ENCODE results near the gene IPO11.

The IPO11 gene

DNA sequence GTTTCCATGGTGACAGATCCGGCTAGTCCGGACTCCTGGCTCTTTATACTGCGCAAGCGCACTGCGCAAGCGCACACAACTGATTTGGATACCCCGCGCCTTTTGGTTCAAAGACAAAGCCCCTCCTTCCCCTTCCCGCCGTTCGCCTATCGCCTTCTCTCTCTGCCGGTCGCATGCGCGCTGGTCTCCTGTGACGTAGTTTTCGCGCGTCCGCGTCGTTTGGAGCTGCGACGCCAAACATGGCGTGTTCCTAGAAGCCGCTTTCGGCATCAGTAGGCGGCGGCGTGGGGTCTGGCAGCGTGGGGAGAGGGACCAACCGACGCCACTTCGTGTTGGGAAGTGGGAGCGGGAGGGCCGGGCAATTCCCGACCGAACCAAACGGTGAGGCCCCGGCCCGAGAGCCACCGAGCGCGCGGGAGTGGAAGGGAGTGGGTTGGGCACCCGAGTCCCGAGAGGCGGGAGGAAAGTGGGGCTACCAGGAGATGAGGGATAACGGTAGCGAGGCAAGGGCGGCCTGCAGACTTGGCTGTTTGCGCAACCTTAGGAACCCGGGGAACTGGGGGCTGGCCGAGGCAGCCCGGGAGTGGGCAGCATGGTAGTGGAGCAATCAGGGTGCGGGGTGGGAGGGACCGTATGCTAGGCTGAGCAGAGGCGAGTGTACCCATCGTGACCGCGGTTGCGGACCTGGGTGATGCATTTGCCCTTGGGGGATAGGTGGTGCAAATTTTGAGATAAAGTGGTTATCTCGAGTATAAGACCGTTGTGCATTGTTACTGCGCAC is at the start of gene IPO11:
Gene IPO11 (plus strand): TSS at position 215 of the 781 bp plus-strand sequence. CDS start 24,517 bp downstream, outside the sequence.
- H3K4me3 ChIP-seq (ENCODE audit: low read length) = peak within 1 kb of the TSS; percentile 89
- DNase-seq (ENCODE audit: low read depth) = peak; percentile 99
- TF ChIP-seq, protein P1, sequence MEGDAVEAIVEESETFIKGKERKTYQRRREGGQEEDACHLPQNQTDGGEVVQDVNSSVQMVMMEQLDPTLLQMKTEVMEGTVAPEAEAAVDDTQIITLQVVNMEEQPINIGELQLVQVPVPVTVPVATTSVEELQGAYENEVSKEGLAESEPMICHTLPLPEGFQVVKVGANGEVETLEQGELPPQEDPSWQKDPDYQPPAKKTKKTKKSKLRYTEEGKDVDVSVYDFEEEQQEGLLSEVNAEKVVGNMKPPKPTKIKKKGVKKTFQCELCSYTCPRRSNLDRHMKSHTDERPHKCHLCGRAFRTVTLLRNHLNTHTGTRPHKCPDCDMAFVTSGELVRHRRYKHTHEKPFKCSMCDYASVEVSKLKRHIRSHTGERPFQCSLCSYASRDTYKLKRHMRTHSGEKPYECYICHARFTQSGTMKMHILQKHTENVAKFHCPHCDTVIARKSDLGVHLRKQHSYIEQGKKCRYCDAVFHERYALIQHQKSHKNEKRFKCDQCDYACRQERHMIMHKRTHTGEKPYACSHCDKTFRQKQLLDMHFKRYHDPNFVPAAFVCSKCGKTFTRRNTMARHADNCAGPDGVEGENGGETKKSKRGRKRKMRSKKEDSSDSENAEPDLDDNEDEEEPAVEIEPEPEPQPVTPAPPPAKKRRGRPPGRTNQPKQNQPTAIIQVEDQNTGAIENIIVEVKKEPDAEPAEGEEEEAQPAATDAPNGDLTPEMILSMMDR (IDR thresholded peaks at IDR 0.05; ENCODE audit: insufficient read depth, low read depth, low read length, missing control alignments) = no peak

DNA sequence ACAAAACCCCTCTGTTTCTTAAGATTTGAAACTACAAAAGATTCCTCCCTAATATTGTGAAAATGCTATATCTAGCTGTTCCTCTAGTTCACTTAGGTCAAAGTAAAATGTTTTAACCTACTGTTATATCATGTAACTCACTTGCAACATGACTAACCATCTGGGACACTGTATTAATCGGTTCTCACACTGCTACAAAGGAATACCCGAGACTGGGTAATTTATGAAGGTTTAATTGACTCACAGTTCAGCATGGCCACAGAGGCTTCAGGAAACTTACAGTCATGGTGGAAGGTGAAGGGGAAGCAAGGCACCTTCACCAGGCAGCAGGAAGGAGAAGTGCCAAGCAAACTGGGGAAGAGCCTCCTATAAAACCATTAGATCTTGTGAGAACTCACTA is 43.5 kb upstream of the IPO11 start:
- TF ChIP-seq, protein P1 (IDR thresholded peaks at IDR 0.05; ENCODE audit: insufficient read depth, low read depth, low read length, missing control alignments) = no peak
- no peak overlapping the region for H3K4me3 ChIP-seq (ENCODE audit: low read length)
- no peak for DNase-seq (ENCODE audit: low read depth)

- no peak overlapping the region for H3K4me3 ChIP-seq (ENCODE audit: low read length)
- TF ChIP-seq, protein P1 (IDR thresholded peaks at IDR 0.05; ENCODE audit: insufficient read depth, low read depth, low read length, missing control alignments) = no peak
- DNase-seq (ENCODE audit: low read depth) = no peak
Observed at GRCh38 chr5:62371409-62371808, 41.2 kb upstream of the IPO11 start.

DNA sequence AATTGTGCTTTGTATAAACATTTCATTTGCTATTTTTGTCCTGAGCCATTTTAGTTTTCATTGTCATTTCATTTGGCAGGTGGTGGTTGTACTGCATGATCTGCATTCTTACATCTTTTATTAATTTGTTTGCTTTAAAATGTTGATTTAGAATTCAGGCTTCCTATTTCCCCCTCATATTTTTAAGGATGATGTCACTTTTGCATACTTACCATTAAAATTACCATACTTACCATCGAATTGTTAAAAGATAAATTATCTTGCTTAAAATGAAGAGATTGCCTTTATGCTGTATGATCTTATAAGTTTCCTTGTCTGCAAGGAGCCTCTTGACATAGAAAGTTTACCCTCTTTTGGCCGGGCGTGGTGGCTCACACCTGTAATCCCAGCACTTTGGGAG is 40.0 kb upstream of the IPO11 start:
- DNase-seq (ENCODE audit: low read depth) = no peak
- TF ChIP-seq, protein P1 (IDR thresholded peaks at IDR 0.05; ENCODE audit: insufficient read depth, low read depth, low read length, missing control alignments) = no peak
- no peak overlapping the region for H3K4me3 ChIP-seq (ENCODE audit: low read length)

- H3K4me3 ChIP-seq (ENCODE audit: low read length) = no peak overlapping the region
- no peak for DNase-seq (ENCODE audit: low read depth)
- TF ChIP-seq, protein P1 (IDR thresholded peaks at IDR 0.05; ENCODE audit: insufficient read depth, low read depth, low read length, missing control alignments) = no peak
Observed at GRCh38 chr5:62373382-62373781, 39.2 kb upstream of the IPO11 start.

GRCh38 chr5:62374090-62374489 is 38.5 kb upstream of the IPO11 start:
- TF ChIP-seq, protein P1 (IDR thresholded peaks at IDR 0.05; ENCODE audit: insufficient read depth, low read depth, low read length, missing control alignments) = no peak
- no peak overlapping the region for H3K4me3 ChIP-seq (ENCODE audit: low read length)
- DNase-seq (ENCODE audit: low read depth) = no peak

GRCh38 chr5:62375627-62376026 is 36.9 kb upstream of the IPO11 start:
- TF ChIP-seq, protein P1 (IDR thresholded peaks at IDR 0.05; ENCODE audit: insufficient read depth, low read depth, low read length, missing control alignments) = no peak
- DNase-seq (ENCODE audit: low read depth) = no peak
- H3K4me3 ChIP-seq (ENCODE audit: low read length) = no peak overlapping the region

All from epithelial cell of esophagus (primary cell).